ENCODE results near the gene TNFRSF1B.

DNA sequence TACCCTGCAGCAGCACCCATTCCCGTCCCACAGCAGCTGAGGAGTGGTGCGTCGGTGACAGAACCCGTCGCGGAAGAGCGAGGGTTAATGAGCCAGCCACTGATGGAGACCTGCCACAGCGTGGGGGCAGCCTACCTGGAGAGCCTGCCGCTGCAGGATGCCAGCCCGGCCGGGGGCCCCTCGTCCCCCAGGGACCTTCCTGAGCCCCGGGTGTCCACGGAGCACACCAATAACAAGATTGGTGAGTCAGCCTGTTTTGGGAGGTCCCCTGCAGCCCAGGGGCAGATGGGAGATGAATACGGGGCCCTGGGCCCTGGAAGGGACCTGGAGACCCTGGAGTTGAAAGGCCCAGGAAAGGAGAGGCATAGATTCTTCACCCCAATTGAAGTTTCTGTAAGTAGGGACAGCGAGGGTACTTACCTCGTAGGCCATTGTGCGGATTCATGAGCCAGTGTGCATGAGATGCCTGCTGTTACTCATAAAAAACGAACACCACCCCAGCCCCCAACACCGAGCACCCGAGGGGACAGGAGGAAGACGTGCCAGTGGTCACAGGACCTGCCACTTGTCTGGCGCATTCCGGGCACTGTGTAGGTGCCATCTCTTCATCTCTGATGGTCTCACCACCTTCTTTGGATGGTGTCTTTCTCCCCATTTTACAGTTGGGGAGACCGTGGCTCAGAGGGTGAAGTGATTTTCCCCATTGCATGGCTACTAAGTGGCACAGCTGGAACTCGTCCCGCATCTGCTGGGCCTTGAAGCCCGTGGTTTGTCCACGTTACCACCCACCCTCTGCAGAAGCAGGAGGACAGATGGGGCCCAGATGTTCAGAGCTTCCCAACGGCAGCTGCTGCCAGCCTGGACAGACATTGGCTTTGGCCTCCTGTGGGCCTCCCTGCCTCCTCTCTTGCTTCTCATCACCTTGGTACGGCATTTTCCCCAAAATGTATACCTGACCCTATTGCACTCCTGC lies 28.3 kb upstream of the TNFRSF1B start:
- TF ChIP-seq, protein P1, sequence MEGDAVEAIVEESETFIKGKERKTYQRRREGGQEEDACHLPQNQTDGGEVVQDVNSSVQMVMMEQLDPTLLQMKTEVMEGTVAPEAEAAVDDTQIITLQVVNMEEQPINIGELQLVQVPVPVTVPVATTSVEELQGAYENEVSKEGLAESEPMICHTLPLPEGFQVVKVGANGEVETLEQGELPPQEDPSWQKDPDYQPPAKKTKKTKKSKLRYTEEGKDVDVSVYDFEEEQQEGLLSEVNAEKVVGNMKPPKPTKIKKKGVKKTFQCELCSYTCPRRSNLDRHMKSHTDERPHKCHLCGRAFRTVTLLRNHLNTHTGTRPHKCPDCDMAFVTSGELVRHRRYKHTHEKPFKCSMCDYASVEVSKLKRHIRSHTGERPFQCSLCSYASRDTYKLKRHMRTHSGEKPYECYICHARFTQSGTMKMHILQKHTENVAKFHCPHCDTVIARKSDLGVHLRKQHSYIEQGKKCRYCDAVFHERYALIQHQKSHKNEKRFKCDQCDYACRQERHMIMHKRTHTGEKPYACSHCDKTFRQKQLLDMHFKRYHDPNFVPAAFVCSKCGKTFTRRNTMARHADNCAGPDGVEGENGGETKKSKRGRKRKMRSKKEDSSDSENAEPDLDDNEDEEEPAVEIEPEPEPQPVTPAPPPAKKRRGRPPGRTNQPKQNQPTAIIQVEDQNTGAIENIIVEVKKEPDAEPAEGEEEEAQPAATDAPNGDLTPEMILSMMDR (conservative IDR thresholded peaks at IDR 0.05 in 1 of 2, IDR thresholded peaks at IDR 0.05 in 1 of 2; ENCODE audit: low read depth in 1 of 2, low read length in 2 of 2): no peak
- no peak for TF ChIP-seq EZH2 (IDR thresholded peaks at IDR 0.05; ENCODE audit: low read length, missing control alignments)

Data from fibroblast of lung (primary cell).